Esophagus muscularis mucosa (tissue), 4 donors: ENCODE results near the gene DGCR8. TPM values are rescaled to one million over a fixed set of nuclear protein-coding genes. Genes with fewer than 3 reads are reported as not detected.

Experiments
- DNase-seq: peaks from one replicate; pipeline ENCODE4 v3.0.0-alpha.2; 2017; ENCODE audit errors: extremely low spot score
- H3K27ac ChIP-seq, 4 donors: fragments of 200-600 bp; sonication (generic); replicated peaks in 1 of 4; 1 replicate in 3 of 4; 2 replicates in 1 of 4; pipeline ENCODE4 v1.5.1; 2016 to 2019; ENCODE audit warnings: mild to moderate bottlenecking in 1 of 4
- H3K27me3 ChIP-seq, 4 donors: fragments of 200-600 bp; sonication (generic); one replicate each; pipeline versions ENCODE4 v1.5.1 to v1.6.0; 2016 to 2019
- H3K36me3 ChIP-seq, 4 donors: fragments of 200-600 bp; sonication (generic); one replicate each; pipeline ENCODE4 v1.5.1; 2016 to 2019
- H3K4me1 ChIP-seq, 4 donors: fragments of 200-600 bp; sonication (generic); one replicate each; pipeline ENCODE4 v1.5.1; 2016 to 2019
- H3K4me3 ChIP-seq, 4 donors: fragments of 200-600 bp; sonication (generic); 1 replicate in 2 of 4; 2 replicates in 2 of 4; pipeline ENCODE4 v1.5.1; 2016 to 2019; ENCODE audit warnings: mild to moderate bottlenecking in 4 of 4, moderate library complexity in 1 of 4
- H3K9me3 ChIP-seq, 4 donors: fragments of 200-600 bp; sonication (generic); 1 replicate in 3 of 4; 2 replicates in 1 of 4; pipeline ENCODE4 v1.5.1; 2016 to 2019
- EP300 ChIP-seq: sonication (generic); formaldehyde crosslinking; IDR thresholded peaks from one replicate; pipeline ENCODE4 v1.6.1; 2017; ENCODE audit warnings: antibody characterized with exemption
- POLR2A ChIP-seq: fragments of 450-650 bp; IDR thresholded peaks from one replicate; pipeline ENCODE4 v1.6.1; 2017; ENCODE audit warnings: antibody characterized with exemption, moderate library complexity, mild to moderate bottlenecking, low read depth
- POLR2AphosphoS5 ChIP-seq, 2 donors: sonication (generic); formaldehyde crosslinking; IDR thresholded peaks; one replicate each; pipeline ENCODE4 v1.6.1; 2017; ENCODE audit warnings: antibody characterized with exemption in 2 of 2
- WGBS: methylation state at CpG from one replicate; pipeline ENCODE4 v1.1.5; 2018; 5-methylcytosine and 5-hydroxymethylcytosine counted together
- intact Hi-C: fragments of 100-400 bp; cut with DNase I; formaldehyde crosslinking; loops from one replicate; pipeline ENCODE4 v1.15.1; 2023
- total RNA-seq, 4 donors: library from RNA; depleted of rRNA; stranded (reverse); fragments of >200 nt; gene quantifications; one replicate each; pipeline versions ENCODE4 v1.1.0 to v1.2.1, GENCODE V29; 2016
- TF ChIP-seq, protein P1 (sequence below), 3 experiments: fragments of 200-600 bp in 2 of 3; fragments of 450-650 bp in 1 of 3; sonication (generic) in 2 of 3; IDR thresholded peaks; one replicate each; pipeline ENCODE4 v1.5.1; 2017 to 2019; ENCODE audit warnings: antibody characterized with exemption in 3 of 3, mild to moderate bottlenecking in 2 of 3, moderate library complexity in 1 of 3

Gene DGCR8
- total RNA-seq, 4 donors from 2014 or later, result 16.9 to 26.6 (median 19.6) TPM

DNA sequence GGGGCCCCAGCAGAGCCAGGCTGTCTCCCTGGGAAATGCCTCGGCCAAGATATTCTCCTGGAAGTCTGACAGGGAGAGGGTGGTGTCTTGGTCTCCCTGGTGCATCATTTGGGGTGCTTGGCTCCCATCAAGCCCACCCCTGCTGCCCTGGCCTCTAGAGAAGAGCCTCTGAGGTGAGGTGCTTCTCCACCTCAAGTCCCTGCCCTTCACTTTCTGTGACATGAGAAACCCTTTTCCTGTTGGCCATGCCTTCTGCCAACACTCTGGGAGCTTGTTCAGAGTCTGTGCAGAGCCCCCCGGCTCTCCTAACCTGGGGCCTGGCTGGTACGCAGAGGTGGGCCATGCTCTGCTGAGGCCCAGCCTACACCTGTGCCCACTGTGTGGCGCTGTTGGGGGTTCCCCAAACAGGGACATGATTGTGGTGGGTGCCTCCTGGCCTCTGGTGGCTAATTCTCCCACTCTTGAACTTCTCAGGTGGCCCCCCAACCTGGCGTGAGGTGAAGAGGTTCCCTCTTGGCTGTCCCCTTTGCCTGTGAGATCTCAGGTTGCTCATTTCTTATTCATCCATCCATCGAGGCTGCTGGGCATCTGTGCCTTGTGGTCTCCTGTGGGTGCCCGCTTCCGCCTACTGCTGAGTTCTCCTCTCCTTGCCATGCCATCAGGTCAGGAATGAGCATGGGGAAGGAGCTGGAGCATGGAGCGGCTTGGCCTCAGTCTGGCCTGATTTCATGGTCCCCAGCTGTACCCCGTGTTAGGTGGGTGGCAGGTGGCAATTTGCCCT is 19.2 kb upstream of the DGCR8 start:
- intact Hi-C loops, result no loop called here
- TF ChIP-seq POLR2A (no peak), EP300 (no peak), POLR2AphosphoS5 (IDR thresholded peaks at IDR 0.05) (no peak)
- TF ChIP-seq, protein P1, sequence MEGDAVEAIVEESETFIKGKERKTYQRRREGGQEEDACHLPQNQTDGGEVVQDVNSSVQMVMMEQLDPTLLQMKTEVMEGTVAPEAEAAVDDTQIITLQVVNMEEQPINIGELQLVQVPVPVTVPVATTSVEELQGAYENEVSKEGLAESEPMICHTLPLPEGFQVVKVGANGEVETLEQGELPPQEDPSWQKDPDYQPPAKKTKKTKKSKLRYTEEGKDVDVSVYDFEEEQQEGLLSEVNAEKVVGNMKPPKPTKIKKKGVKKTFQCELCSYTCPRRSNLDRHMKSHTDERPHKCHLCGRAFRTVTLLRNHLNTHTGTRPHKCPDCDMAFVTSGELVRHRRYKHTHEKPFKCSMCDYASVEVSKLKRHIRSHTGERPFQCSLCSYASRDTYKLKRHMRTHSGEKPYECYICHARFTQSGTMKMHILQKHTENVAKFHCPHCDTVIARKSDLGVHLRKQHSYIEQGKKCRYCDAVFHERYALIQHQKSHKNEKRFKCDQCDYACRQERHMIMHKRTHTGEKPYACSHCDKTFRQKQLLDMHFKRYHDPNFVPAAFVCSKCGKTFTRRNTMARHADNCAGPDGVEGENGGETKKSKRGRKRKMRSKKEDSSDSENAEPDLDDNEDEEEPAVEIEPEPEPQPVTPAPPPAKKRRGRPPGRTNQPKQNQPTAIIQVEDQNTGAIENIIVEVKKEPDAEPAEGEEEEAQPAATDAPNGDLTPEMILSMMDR (IDR thresholded peaks at IDR 0.05), result no peak
- no peaks in the 10 kb centered on the region for H3K4me1 ChIP-seq
- no peak for DNase-seq
- H3K36me3 ChIP-seq, result peaks cover 26 to 99% (median 79%) of the 10 kb centered on the region in 4 donors
- H3K4me3 ChIP-seq, result no peak overlapping the region
- no peaks in the 10 kb centered on the region for H3K9me3 ChIP-seq
- no peaks in the 10 kb centered on the region for H3K27me3 ChIP-seq
- H3K27ac ChIP-seq, result no peak overlapping the region
- WGBS, result 91% methylated on average over 10 of the region's 10 CpGs

DNA sequence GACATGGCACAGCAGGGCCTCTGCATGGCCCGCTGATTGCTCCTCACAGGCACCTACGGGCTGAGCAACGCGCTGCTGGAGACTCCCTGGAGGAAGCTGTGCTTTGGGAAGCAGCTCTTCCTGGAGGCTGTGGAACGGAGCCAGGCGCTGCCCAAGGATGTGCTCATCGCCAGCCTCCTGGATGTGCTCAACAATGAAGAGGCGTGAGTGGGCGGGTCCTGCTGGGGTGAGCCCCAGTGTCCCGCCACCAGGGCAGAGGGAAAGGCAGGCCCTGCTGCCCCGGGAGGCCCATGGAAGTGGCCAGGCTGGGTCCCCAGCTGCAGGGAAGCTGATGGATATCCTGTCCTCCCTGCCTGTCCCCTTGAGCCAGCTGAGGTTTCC is 18.6 kb upstream of the DGCR8 start:
- Histone ChIP-seq H3K36me3 (peaks cover 21 to 98% (median 73%) of the 10 kb centered on the region in 4 donors), H3K27ac (no peak overlapping the region), H3K4me3 (no peak overlapping the region), H3K4me1 (no peaks in the 10 kb centered on the region), H3K27me3 (no peaks in the 10 kb centered on the region), H3K9me3 (no peaks in the 10 kb centered on the region)
- DNase-seq, result no peak
- TF ChIP-seq EP300 (no peak), POLR2A (no peak), POLR2AphosphoS5 (IDR thresholded peaks at IDR 0.05) (no peak)
- TF ChIP-seq, protein P1 (IDR thresholded peaks at IDR 0.05), result no peak
- intact Hi-C loops, result no loop called here
- WGBS, result 100% methylated on average over 6 of the region's 11 CpGs

- no peak overlapping the region for H3K27ac ChIP-seq
- no peak overlapping the region for H3K4me3 ChIP-seq
- H3K36me3 ChIP-seq, result peaks cover 14 to 94% (median 66%) of the 10 kb centered on the region in 4 donors
- no peak for DNase-seq
- WGBS, result 97% methylated on average over 12 of the region's 18 CpGs
- no peaks in the 10 kb centered on the region for H3K9me3 ChIP-seq
- H3K27me3 ChIP-seq, result no peaks in the 10 kb centered on the region
- intact Hi-C loops, result no loop called here
- TF ChIP-seq POLR2A (no peak), EP300 (no peak), POLR2AphosphoS5 (IDR thresholded peaks at IDR 0.05) (no peak)
- TF ChIP-seq, protein P1 (IDR thresholded peaks at IDR 0.05), result no peak
- H3K4me1 ChIP-seq, result no peaks in the 10 kb centered on the region
These were observed 17.8 kb upstream of the DGCR8 start for GRCh38 chr22:20062043-20062765.

DNA sequence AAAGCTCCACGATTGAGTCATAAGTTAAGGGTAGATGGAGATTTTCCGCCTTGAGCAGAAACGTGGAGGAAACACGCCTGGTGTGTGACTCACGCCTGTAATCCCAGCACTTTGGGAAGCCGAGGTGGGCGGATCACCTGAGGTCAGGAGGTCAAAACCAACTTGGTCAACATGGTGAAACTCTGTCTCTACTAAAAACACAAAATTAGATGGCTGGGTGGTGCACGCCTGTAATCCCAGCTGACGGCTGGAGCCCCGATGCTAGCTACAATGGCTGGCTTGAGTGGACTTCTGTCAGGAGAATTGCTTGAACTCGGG is 17.3 kb upstream of the DGCR8 start:
- WGBS, result 94% methylated on average over 11 of the region's 11 CpGs
- no peaks in the 10 kb centered on the region for H3K9me3 ChIP-seq
- H3K36me3 ChIP-seq, result peaks cover 10 to 89% (median 61%) of the 10 kb centered on the region in 4 donors
- no peaks in the 10 kb centered on the region for H3K27me3 ChIP-seq
- TF ChIP-seq POLR2A (no peak), POLR2AphosphoS5 (IDR thresholded peaks at IDR 0.05) (no peak), EP300 (no peak)
- TF ChIP-seq, protein P1 (IDR thresholded peaks at IDR 0.05), result no peak
- intact Hi-C loops, result no loop called here
- H3K4me1 ChIP-seq, result no peaks in the 10 kb centered on the region
- DNase-seq, result no peak
- H3K27ac ChIP-seq, result no peak overlapping the region
- no peak overlapping the region for H3K4me3 ChIP-seq
